PC-3 (cell line): Measurements from ENCODE around the gene HOXB13. TPM values are rescaled to one million over a fixed set of nuclear protein-coding genes. Genes with fewer than 3 reads are reported as not detected.

Experiments
- ATAC-seq: fragments of 200-7000 bp; cut with Tn5 transposase; 2 replicates; pipeline ENCODE4 v1.9.1; 2020; ENCODE audit warnings: mild to moderate bottlenecking, moderate library complexity
- BruUV-seq: library from RNA; stranded (reverse); fragments of 400-500 nt; replicated peaks from 2 replicates; lab custom pipeline; 2021; lab: Mats Ljungman, UMichigan
- CTCF ChIA-PET: fragments of 300-600 bp; sonication (Branson Sonifier 250); formaldehyde crosslinking; loops from one replicate; lab custom pipeline; 2022; ENCODE audit warnings: antibody characterized with exemption; lab: Charles Lee
- POLR2A ChIA-PET: fragments of 300-600 bp; sonication (Branson Sonifier 250); formaldehyde crosslinking; loops from one replicate; lab custom pipeline; 2022; ENCODE audit warnings: antibody characterized with exemption; ENCODE audit not compliant: unreplicated experiment; lab: Charles Lee
- DNase-seq: peaks from one replicate; pipeline ENCODE4 v3.0.0-alpha.2; 2015
- H2AFZ ChIP-seq: fragments of 300-600 bp; sonication (generic); 2 replicates; pipeline ENCODE4 v1.6.0; 2016; ENCODE audit warnings: antibody characterized with exemption, low read length
- H3F3A ChIP-seq: fragments of 300-600 bp; sonication (generic); one replicate; pipeline ENCODE4 v1.6.0; 2017; ENCODE audit warnings: antibody characterized with exemption, low read length, control low read depth, mild to moderate bottlenecking; ENCODE audit not compliant: unreplicated experiment
- H3K27ac ChIP-seq: fragments of 300-600 bp; sonication (generic); 2 replicates; pipeline ENCODE4 v1.5.1; 2016; ENCODE audit warnings: mild to moderate bottlenecking, low read length
- H3K27me3 ChIP-seq: fragments of 300-600 bp; sonication (generic); 2 replicates; pipeline ENCODE4 v1.6.1; 2016; ENCODE audit warnings: low read length, mixed read lengths
- H3K36me3 ChIP-seq: fragments of 300-600 bp; sonication (generic); 2 replicates; pipeline ENCODE4 v1.6.1; 2016; ENCODE audit warnings: low read depth, mixed run types, low read length, mixed read lengths
- H3K4me1 ChIP-seq: fragments of 300-600 bp; sonication (generic); 2 replicates; pipeline ENCODE4 v1.5.1; 2016; ENCODE audit warnings: low read length; ENCODE audit not compliant: insufficient read depth
- H3K4me2 ChIP-seq: fragments of 300-600 bp; sonication (generic); 2 replicates; pipeline ENCODE4 v1.6.0; 2016; ENCODE audit warnings: low read length
- H3K4me3 ChIP-seq: fragments of 300-600 bp; sonication (generic); 2 replicates; pipeline ENCODE4 v1.5.1; 2016; ENCODE audit warnings: mild to moderate bottlenecking, low read length, mixed read lengths
- H3K79me2 ChIP-seq: fragments of 300-600 bp; sonication (generic); 2 replicates; pipeline ENCODE4 v1.6.1; 2017; ENCODE audit warnings: low read length, mixed read lengths
- H3K9ac ChIP-seq: fragments of 300-600 bp; sonication (generic); 2 replicates; pipeline ENCODE4 v1.6.0; 2016; ENCODE audit warnings: mild to moderate bottlenecking, low read length
- H3K9me2 ChIP-seq: fragments of 300-600 bp; sonication (generic); replicated peaks from 2 replicates; pipeline ENCODE4 v1.6.1; 2016; ENCODE audit warnings: mixed run types, low read length, mixed read lengths
- H3K9me3 ChIP-seq: fragments of 300-600 bp; sonication (generic); 2 replicates; pipeline ENCODE4 v1.6.1; 2016; ENCODE audit warnings: low read length, mixed read lengths
- H4K20me1 ChIP-seq: fragments of 300-600 bp; sonication (generic); 2 replicates; pipeline ENCODE4 v1.6.1; 2016; ENCODE audit warnings: low read length, mixed read lengths
- EZH2 ChIP-seq: fragments of 300-600 bp; sonication (generic); IDR thresholded peaks from one replicate; pipeline ENCODE4 v1.6.1; 2017; ENCODE audit warnings: antibody characterized with exemption, mild to moderate bottlenecking, low read length; ENCODE audit not compliant: unreplicated experiment
- EZH2phosphoT487 ChIP-seq: fragments of 300-600 bp; sonication (generic); IDR thresholded peaks from 2 replicates; pipeline ENCODE4 v1.6.1; 2018; ENCODE audit warnings: mild to moderate bottlenecking, antibody characterized with exemption, low read length, borderline replicate concordance
- intact Hi-C: fragments of 100-400 bp; cut with micrococcal nuclease; formaldehyde crosslinking; loops from 2 replicates; pipeline ENCODE4 v1.9.0; 2023
- total RNA-seq: library from RNA; depleted of rRNA; stranded (reverse); fragments of >200 nt; gene quantifications from 2 replicates; pipeline ENCODE4 v1.2.3, GENCODE V29; 2014
- TF ChIP-seq, protein P1 (sequence below): fragments of 300-600 bp; sonication (generic); conservative IDR thresholded peaks from 2 replicates; pipeline ENCODE4 v1.5.1; 2017; ENCODE audit warnings: antibody characterized with exemption, low read depth, mild to moderate bottlenecking, low read length

HOXB13 gene
- total RNA-seq, 1 experiment from 2014 or later, result 80.8 TPM

GRCh38 chr17:48751172-48751571 lies 22.6 kb upstream of the HOXB13 start:
- Histone ChIP-seq H3K4me1 (peaks cover 56% of the 10 kb centered on the region), H3K79me2 (peaks cover 38% of the 10 kb centered on the region), H4K20me1 (no peaks in the 10 kb centered on the region), H3K27me3 (no peaks in the 10 kb centered on the region), H3K4me3 (no peak overlapping the region), H3K4me2 (peak overlapping the region; percentile 32; the same call in 1 of the 2 replicates), H3K9me3 (no peaks in the 10 kb centered on the region), H3K27ac (no peak overlapping the region; the same call in 1 of the 2 replicates), H3F3A (no peaks in the 10 kb centered on the region), H3K36me3 (no peaks in the 10 kb centered on the region), H3K9ac (no peak overlapping the region), H2AFZ (peak overlapping the region; percentile 46), H3K9me2 (no peaks in the 10 kb centered on the region)
- intact Hi-C loops, result no loop called here
- POLR2A ChIA-PET, result interaction anchor here (0.6 to 0.8 kb wide), 3 partner anchors 12 to 125 kb away, joined by 3 to 4 read pairs (median 3); partner anchors contain the start of gene HOXB9
- CTCF ChIA-PET, result interaction anchor here (0.6 to 1.5 kb wide), 8 partner anchors 22 to 75 kb away, joined by 3 to 13 read pairs (median 3); partner anchors contain the start of gene HOXB13
- ATAC-seq (peak; percentile 27), DNase-seq (peak; percentile 54)
- no TSS peak for BruUV-seq
- TF ChIP-seq EZH2 (no peak), EZH2phosphoT487 (no peak)
- TF ChIP-seq, protein P1, sequence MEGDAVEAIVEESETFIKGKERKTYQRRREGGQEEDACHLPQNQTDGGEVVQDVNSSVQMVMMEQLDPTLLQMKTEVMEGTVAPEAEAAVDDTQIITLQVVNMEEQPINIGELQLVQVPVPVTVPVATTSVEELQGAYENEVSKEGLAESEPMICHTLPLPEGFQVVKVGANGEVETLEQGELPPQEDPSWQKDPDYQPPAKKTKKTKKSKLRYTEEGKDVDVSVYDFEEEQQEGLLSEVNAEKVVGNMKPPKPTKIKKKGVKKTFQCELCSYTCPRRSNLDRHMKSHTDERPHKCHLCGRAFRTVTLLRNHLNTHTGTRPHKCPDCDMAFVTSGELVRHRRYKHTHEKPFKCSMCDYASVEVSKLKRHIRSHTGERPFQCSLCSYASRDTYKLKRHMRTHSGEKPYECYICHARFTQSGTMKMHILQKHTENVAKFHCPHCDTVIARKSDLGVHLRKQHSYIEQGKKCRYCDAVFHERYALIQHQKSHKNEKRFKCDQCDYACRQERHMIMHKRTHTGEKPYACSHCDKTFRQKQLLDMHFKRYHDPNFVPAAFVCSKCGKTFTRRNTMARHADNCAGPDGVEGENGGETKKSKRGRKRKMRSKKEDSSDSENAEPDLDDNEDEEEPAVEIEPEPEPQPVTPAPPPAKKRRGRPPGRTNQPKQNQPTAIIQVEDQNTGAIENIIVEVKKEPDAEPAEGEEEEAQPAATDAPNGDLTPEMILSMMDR, result no peak

GRCh38 chr17:48749621-48750553 lies 21.3 kb upstream of the HOXB13 start:
- no peaks in the 10 kb centered on the region for H3K27me3 ChIP-seq
- H3K36me3 ChIP-seq, result no peaks in the 10 kb centered on the region
- H3K27ac ChIP-seq, result peak overlapping the region; percentile 41
- POLR2A ChIA-PET, result interaction anchor here (0.6 to 1.1 kb wide), 6 partner anchors 11 to 143 kb away, joined by 3 to 10 read pairs (median 4); partner anchors contain the start of genes ATP5MC1 and HOXB13
- no peaks in the 10 kb centered on the region for H3K9me2 ChIP-seq
- ATAC-seq, result no peak
- H3K4me1 ChIP-seq, result peaks cover 67% of the 10 kb centered on the region
- no peaks in the 10 kb centered on the region for H4K20me1 ChIP-seq
- peak overlapping the region; percentile 89 for H2AFZ ChIP-seq
- peak overlapping the region; percentile 91 for H3K9ac ChIP-seq
- DNase-seq, result no peak
- intact Hi-C loops, result no loop called here
- no peaks in the 10 kb centered on the region for H3F3A ChIP-seq
- peak overlapping the region; percentile 78 for H3K4me3 ChIP-seq
- peak overlapping the region; percentile 91 for H3K4me2 ChIP-seq
- peaks cover 38% of the 10 kb centered on the region for H3K79me2 ChIP-seq
- TF ChIP-seq EZH2 (no peak), EZH2phosphoT487 (no peak)
- TF ChIP-seq, protein P1, result no peak
- H3K9me3 ChIP-seq, result no peaks in the 10 kb centered on the region
- no TSS peak for BruUV-seq
- CTCF ChIA-PET, result interaction anchor here (0.8 to 1.0 kb wide), 2 partner anchors 27 to 41 kb away, joined by 3 read pairs; partner anchors contain the start of gene PRAC2
